ENCODE data around the gene GALK1. TPM values are rescaled to one million over a fixed set of nuclear protein-coding genes. Genes with fewer than 3 reads are reported as not detected.
A peak's percentile ranks its signal among the peaks of the same experiment; 100 is the strongest.

GALK1 gene
- total and polyA plus RNA-seq, 9 of the 15 experiments (the other 6 are each of a cell fraction or from before 2014, with no cell fraction given): 0.45 to 51.6 (median 17.4) TPM

DNA sequence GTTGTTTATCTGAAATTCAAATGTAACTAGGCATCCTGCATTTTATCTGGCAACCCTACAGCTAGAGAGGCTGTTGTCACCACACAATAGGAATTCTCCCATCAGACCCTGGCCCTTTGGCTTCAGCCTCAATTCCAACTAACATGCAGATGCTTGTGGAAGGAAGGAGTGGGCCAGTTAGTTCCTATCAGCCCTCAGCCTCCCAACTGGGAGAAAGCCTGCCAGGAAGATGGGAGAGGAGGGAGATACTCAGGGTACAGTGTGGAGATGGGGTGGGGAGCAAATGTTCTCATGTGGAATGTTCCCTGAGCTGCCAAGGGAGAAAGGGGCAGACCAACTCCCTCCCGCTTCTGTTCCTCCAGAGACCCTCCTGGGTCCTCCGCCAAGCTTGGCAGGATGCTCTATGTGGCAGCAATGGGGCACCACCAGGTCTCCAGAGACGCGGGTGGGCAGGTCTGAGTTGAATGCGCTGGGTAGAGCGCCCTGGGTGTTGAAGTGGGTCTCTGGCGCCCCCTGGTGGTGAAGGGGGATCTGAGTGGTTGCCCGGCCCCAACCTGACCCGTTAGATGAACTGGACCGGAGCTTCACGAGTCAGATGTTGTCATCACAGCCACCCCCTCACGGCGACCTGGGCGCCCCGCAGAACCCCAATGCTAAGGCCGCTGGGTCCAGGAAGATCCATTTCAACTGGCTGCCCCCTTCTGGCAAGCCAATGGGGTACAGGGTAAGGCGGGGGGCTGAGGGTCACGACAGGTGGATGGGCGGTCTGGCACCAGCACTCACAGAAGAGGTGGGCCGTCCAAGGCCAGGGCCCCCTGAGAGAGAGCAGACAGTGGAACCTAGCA is 15.2 kb downstream of the GALK1 start (continued):
- TF ChIP-seq ZNF551 (CRISPR knock-in tag; IDR thresholded peaks at IDR 0.05) (no peak), ZNF780A (CRISPR knock-in tag; IDR thresholded peaks at IDR 0.05) (no peak), CTBP1 (IDR thresholded peaks at IDR 0.05; ENCODE audit: borderline replicate concordance) (peak; percentile 57; the same call in 1 of the 2 replicates), RCOR1 (IDR thresholded peaks at IDR 0.05; ENCODE audit: borderline replicate concordance in 1 of 2, low read depth in 2 of 2, low read length in 2 of 2) (0 out of 4 replicates have a peak, but pooled peaks of 1 of the 2 experiments have one; percentile 5), KDM2B (CRISPR knock-in tag; IDR thresholded peaks at IDR 0.05) (0 out of 2 replicates have a peak, but pooled peaks have one; percentile 40), SAP30 (IDR thresholded peaks at IDR 0.05; ENCODE audit: borderline replicate concordance, insufficient read depth, low read depth, low read length, poor library complexity, severe bottlenecking) (no peak), SIN3B (IDR thresholded peaks at IDR 0.05; ENCODE audit: low read depth) (peak; percentile 33; the same call in 1 of the 2 replicates), CCNT2 (IDR thresholded peaks at IDR 0.05; ENCODE audit: borderline replicate concordance, extremely low read depth, insufficient read length, low read depth, low read length) (no peak), SMC3 (conservative IDR thresholded peaks at IDR 0.05; ENCODE audit: insufficient read depth, low read depth, low read length) (peak; percentile 78), RAD21 (CRISPR knock-in tag; conservative IDR thresholded peaks at IDR 0.05 in 1 of 2, IDR thresholded peaks at IDR 0.05 in 1 of 2) (peak; percentile 67 to 83), STAG1 (CRISPR knock-in tag; IDR thresholded peaks at IDR 0.05; ENCODE audit: borderline replicate concordance) (peak; percentile 82; the same call in 1 of the 2 replicates)
- TF ChIP-seq, protein P1, sequence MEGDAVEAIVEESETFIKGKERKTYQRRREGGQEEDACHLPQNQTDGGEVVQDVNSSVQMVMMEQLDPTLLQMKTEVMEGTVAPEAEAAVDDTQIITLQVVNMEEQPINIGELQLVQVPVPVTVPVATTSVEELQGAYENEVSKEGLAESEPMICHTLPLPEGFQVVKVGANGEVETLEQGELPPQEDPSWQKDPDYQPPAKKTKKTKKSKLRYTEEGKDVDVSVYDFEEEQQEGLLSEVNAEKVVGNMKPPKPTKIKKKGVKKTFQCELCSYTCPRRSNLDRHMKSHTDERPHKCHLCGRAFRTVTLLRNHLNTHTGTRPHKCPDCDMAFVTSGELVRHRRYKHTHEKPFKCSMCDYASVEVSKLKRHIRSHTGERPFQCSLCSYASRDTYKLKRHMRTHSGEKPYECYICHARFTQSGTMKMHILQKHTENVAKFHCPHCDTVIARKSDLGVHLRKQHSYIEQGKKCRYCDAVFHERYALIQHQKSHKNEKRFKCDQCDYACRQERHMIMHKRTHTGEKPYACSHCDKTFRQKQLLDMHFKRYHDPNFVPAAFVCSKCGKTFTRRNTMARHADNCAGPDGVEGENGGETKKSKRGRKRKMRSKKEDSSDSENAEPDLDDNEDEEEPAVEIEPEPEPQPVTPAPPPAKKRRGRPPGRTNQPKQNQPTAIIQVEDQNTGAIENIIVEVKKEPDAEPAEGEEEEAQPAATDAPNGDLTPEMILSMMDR (IDR thresholded peaks at IDR 0.05 in 2 of 3, conservative IDR thresholded peaks at IDR 0.05 in 1 of 3; ENCODE audit: insufficient read depth in 2 of 3, low read depth in 1 of 3, low read length in 3 of 3): peak; percentile 92 to 94 (median 94)
- TF ChIP-seq, protein P2, sequence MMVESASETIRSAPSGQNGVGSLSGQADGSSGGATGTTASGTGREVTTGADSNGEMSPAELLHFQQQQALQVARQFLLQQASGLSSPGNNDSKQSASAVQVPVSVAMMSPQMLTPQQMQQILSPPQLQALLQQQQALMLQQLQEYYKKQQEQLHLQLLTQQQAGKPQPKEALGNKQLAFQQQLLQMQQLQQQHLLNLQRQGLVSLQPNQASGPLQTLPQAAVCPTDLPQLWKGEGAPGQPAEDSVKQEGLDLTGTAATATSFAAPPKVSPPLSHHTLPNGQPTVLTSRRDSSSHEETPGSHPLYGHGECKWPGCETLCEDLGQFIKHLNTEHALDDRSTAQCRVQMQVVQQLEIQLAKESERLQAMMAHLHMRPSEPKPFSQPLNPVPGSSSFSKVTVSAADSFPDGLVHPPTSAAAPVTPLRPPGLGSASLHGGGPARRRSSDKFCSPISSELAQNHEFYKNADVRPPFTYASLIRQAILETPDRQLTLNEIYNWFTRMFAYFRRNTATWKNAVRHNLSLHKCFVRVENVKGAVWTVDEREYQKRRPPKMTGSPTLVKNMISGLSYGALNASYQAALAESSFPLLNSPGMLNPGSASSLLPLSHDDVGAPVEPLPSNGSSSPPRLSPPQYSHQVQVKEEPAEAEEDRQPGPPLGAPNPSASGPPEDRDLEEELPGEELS (CRISPR knock-in tag; IDR thresholded peaks at IDR 0.05; ENCODE audit: borderline replicate concordance): 0 out of 2 replicates have a peak, but pooled peaks have one; percentile 57
- TF ChIP-seq, protein P3, sequence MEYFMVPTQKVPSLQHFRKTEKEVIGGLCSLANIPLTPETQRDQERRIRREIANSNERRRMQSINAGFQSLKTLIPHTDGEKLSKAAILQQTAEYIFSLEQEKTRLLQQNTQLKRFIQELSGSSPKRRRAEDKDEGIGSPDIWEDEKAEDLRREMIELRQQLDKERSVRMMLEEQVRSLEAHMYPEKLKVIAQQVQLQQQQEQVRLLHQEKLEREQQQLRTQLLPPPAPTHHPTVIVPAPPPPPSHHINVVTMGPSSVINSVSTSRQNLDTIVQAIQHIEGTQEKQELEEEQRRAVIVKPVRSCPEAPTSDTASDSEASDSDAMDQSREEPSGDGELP (CRISPR knock-in tag; IDR thresholded peaks at IDR 0.05; ENCODE audit: borderline replicate concordance): peak; percentile 49; the same call in 1 of the 2 replicates
- TF ChIP-seq, protein P4, sequence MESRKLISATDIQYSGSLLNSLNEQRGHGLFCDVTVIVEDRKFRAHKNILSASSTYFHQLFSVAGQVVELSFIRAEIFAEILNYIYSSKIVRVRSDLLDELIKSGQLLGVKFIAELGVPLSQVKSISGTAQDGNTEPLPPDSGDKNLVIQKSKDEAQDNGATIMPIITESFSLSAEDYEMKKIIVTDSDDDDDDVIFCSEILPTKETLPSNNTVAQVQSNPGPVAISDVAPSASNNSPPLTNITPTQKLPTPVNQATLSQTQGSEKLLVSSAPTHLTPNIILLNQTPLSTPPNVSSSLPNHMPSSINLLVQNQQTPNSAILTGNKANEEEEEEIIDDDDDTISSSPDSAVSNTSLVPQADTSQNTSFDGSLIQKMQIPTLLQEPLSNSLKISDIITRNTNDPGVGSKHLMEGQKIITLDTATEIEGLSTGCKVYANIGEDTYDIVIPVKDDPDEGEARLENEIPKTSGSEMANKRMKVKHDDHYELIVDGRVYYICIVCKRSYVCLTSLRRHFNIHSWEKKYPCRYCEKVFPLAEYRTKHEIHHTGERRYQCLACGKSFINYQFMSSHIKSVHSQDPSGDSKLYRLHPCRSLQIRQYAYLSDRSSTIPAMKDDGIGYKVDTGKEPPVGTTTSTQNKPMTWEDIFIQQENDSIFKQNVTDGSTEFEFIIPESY (CRISPR knock-in tag; IDR thresholded peaks at IDR 0.05): 0 out of 2 replicates have a peak, but pooled peaks have one; percentile 39

All from K562 (cell line).